ENCODE results near the gene ERGIC1.
"Not testable (repeated sequence)": the region's sequence is repeated elsewhere in the genome, so short reads cannot be mapped to it uniquely, and the experiment has no call there.

Gene ERGIC1

DNA sequence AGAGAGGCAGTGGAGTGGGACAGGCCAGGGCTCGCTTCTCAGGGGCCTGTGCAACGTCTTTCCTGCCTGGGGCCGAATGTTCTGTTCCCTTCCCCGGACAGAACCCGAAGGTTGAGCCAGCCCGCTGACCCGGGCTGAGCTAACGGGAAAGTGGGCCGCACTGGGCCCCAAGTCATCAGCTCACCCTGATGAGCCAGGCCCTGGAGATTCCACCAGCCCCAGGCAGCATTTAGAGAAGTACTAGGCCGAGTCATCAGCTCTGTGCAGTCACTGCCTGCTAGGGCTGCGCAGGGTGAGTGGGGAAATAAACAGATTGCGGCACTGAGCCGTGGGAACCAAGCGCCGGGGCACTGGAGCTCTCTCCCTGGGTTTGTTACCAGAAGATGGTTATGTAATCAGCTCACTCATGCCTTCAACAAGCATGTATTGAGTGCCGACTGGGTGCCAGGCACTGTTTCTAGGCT is 33.9 kb upstream of the ERGIC1 start:
- peak; percentile 82 for DNase-seq (ENCODE audit: low spot score)

- DNase-seq (ENCODE audit: low spot score) = peak; percentile 82
Measured at GRCh38 chr5:172801179-172801671, 32.8 kb upstream of the ERGIC1 start.

- DNase-seq (ENCODE audit: low spot score) = no peak
Measured at GRCh38 chr5:172802112-172802511, 31.9 kb upstream of the ERGIC1 start.

GRCh38 chr5:172802567-172803176 is 31.4 kb upstream of the ERGIC1 start:
- DNase-seq (ENCODE audit: low spot score) = no peak

DNA sequence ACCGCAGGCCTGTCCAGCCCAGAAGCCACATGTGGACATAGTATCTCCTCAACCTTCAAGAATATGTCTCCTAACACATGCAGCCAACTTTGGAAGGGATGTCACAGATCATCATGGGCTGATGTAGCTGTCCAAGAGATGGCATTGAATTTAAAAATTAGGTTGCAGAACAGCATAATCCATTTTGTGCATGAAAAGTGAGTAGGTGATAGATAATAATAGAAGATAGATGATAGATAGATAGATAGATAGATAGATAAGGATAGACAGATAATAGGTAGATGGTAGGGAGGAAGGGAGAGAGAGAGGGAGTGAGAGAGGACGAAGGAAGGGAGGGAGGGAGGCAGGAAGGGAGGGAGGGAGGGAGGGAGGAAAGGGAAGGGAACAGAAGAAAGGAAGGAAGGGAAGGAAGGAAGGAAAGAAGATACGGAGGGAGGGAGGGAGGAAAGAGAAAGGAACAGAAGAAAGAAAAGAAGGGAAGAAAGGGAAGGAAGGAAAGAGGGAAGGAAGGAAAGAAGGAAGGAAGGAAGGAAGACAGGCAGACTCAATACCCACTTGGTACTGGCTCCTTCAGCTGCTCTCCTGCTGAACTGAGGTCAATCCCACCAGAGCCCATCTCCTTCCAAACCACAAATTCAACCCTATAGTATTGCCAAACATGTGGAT is 28.9 kb upstream of the ERGIC1 start:
- no peak for DNase-seq (ENCODE audit: low spot score)

DNA sequence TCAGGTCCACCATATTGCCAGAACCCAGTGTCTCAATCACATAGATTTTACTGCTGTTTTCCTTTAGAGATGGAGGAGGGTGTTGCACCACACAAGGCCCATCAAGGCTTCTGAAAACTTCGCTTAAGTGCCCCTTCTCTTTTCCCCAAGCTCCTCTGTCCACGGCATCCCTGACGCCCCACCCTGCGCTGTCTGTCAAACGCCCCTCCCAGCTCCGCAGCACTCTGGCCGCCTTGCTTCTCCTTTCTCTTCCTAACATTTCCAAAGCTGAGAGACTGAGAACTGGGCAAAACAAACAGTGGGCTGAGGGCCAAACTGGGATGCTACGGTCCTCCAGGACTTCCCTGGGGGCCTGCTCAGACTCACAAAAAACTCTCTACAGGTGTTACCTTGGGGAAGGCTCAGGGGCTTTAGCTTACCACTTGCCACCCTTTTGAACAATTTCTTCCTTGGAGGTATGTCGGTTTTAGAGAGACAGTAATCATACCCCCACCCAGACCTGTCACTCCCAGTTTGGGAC is 28.3 kb upstream of the ERGIC1 start:
- DNase-seq (ENCODE audit: low spot score) = no peak

GRCh38 chr5:172806897-172807672 is 27.0 kb upstream of the ERGIC1 start:
- DNase-seq (ENCODE audit: low spot score) = no peak

DNA sequence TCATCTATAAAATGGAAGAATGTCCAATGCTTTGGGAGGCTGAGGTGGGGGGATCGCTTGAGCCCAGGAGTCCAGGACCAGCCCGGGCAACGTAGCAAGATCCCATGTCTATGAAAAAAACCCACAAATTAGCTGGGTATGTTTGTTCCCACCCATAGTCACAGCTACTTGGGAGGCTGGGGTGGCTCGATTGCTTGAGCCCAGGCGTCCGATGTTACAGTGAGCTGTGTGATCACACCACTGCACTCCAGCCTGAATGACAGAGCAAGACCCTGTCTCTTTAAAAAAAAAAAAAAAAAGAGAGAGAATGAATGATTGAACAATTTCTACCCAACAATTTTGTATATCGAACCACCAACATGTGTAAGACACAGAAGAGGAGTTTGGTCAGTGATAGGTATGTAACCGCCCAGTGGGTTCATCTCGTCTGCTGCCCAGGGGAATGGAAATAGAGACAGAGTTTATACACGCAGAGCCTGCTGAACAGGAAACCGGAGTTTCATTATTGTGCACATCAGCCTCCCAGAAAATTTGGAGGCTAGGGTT is 26.2 kb upstream of the ERGIC1 start:
- no peak for DNase-seq (ENCODE audit: low spot score)

DNA sequence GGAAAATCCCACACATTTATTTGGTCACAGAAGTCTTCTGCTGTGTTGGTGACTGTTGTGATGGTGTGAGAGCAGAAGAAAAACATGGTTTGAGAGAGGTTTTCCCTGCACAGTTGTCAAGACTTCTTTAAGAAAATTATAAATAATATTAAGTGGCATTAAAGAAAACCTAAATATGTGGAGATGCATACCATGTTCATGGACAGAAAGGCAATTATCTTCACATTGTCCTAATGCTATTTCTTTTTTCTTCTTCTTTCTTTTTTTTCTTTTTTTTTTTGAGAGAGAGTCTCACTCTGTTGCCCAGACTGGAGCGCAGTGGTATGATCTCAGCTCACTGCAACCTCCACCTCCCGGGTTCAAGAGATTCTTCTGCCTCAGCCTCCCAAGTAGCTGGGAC is 24.3 kb upstream of the ERGIC1 start:
- no peak for DNase-seq (ENCODE audit: low spot score)

- DNase-seq (ENCODE audit: low spot score) = not testable (repeated sequence)
Measured at GRCh38 chr5:172810996-172811395, 23.1 kb upstream of the ERGIC1 start.

GRCh38 chr5:172815631-172816030 is 18.4 kb upstream of the ERGIC1 start:
- DNase-seq (ENCODE audit: low spot score) = no peak

DNA sequence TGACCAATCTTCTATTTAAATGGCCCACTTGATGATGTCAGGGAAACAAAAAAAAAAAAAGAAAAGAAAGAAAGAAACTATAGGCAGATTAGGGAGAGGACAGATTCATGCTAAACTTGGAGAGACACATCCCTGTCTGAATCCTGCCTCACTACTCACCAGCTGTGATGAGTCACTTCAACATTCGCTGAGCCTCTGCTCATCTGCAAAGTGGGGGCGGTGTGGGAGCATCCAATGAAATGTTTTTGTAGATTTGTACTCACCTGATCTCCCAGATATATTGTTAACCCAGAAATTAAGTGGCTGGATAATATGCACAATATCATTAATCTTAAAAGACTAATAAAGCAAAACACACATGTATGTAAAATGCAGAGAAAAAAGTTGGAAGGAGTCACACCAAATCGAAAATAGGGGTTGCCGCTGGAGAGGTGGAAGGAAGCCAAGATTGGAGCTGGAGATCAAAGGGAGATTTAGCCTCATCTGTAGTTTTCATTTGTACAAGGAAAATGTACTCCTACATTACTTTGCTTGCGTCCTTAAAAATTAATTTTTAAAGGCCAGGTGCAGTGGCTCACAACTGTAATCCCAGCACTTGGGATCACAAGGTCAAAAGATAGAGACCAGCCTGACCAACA is 17.0 kb upstream of the ERGIC1 start:
- peak; percentile 71 for DNase-seq (ENCODE audit: low spot score)

DNA sequence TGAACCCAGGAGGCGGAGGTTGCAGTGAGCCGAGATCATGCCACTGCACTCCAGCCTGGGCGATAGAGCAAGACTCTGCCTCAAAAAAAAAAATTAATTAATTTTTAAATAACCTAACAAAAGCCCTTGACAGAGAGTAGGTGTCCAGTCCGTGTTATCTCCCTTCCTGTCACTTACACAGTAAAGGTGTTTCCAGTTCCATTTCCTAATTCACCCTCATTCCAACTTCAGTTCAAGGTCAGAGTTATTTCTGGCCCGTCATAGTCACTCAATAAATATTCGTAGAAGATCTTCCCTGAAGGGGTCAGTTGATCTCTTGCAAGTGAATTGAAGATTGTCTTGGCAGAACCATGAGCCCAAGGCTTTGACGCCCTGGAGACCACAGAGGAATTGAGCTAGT is 16.4 kb upstream of the ERGIC1 start:
- DNase-seq (ENCODE audit: low spot score) = no peak

DNA sequence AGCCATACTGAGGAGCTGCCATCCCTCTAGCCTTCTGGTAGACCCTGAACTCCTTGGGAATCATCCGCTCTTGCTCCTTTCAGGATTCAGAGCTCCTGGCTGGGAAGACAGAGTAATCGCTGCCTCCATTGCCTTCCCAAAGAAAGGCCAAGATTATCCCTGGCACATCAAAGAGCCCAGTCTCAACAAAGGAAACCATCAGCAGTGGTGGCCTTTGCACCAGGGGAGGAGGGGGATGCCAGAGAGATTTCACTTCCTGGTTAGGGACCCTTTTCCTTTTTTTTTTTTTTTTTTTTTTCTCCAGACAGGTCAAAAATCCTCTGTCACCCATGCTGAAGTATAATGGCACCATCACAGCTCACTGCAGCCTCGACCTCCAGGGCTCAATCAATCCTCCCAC is 16.0 kb upstream of the ERGIC1 start:
- no peak for DNase-seq (ENCODE audit: low spot score)

DNA sequence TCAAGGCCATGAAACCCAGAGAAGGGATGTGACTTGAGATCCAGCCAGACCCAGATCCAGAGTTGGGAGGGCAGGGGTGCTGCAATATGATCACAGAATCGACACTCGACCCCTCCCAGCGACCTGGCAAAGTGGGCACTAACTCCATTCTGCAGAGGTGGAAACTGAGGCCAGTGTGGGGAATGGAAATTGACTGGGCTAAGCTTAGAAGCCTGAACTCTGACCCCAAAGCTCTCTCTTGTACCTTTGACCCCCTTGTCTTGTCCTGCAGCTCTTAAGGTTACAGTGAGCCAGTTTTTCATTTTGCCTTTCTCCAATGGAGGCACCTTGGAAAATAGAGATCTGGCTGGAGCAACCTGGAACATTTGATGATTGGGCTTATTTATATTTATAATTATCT is 14.5 kb upstream of the ERGIC1 start:
- DNase-seq (ENCODE audit: low spot score) = no peak

DNA sequence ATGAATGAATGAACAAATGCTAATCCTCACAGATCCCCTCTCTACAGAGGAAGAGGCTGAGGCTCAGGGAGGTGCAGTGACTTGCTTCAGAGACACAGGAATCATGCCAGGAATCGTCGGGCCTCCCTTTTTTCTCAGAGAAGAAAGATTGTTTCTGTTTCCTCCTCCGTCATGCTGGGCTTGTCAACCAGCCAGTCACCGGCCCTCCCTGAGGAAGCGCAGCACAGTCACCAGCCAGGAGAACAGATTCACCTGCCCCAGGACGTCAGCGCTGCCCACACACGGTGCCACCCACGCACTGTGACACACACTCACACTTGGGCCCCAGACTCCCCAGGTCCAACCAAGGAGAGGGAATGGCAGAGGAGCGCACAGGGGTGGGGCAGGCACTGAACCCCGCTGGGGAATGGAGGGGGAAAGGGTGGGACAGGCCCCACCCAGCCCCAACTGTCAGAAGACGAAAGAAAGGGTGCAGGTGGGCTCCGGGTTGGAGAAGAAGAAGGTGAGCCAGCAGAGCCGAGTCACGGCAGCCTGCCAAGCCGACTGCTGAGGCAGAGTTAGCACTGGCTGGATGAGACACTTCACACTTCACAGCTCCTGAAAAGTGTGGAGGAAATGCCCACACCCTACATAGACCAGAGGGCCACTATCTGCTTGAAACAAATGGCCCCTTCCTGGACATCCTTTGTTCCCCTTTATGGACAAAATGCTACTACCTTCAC is 13.8 kb upstream of the ERGIC1 start:
- DNase-seq (ENCODE audit: low spot score) = no peak

- no peak for DNase-seq (ENCODE audit: low spot score)
Measured at GRCh38 chr5:172821340-172821985, 12.6 kb upstream of the ERGIC1 start.

- no peak for DNase-seq (ENCODE audit: low spot score)
Measured at GRCh38 chr5:172823840-172824362, 10.2 kb upstream of the ERGIC1 start.

DNA sequence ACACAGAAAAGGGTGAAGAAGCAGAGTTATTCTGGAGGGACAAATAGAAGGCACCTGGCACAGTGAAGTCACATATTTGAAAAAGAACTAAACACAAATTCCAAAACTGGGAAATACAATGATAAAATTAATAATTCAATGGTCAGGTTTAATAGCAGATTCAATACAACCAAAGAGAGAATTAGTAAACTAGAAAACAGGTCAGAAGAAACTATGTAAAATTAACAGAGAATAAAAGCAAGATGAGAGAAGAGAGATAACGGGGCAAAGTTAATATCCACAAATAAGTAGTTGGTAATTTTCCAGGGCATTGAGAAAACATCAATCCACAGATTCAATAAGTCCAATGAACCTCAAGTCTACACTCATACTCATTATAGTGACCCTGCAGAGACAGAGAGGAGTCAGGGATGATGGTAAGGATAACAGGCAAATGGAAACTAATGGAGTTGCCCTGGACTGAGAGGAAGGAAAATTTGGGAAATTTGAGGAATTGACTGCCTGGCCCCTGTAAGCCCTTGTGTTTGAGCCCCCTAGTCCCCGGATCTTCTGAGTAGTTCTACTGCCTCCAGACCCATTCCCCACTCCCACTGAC is 8.3 kb upstream of the ERGIC1 start:
- no peak for DNase-seq (ENCODE audit: low spot score)

GRCh38 chr5:172827841-172828240 is 6.2 kb upstream of the ERGIC1 start:
- no peak for DNase-seq (ENCODE audit: low spot score)

Data from AG08396 (cell line).